Stomach (tissue), 9 donors: ENCODE results near the gene SLC13A3. TPM values are rescaled to one million over a fixed set of nuclear protein-coding genes. Genes with fewer than 3 reads are reported as not detected.

Source experiments
- DNase-seq, 2 donors: peaks; one replicate each; pipeline versions ENCODE4 v3.0.0 to v3.0.0-alpha.2; 2013 to 2019
- H3K27ac ChIP-seq, 5 donors: fragments of 200-600 bp in 4 of 5; sonication (generic) in 4 of 5; one replicate each; pipeline ENCODE4 v1.5.1; 2013 to 2019; ENCODE audit warnings: mild to moderate bottlenecking in 1 of 5, moderate library complexity in 1 of 5
- H3K27me3 ChIP-seq, 3 donors: fragments of 200-600 bp; sonication (generic); one replicate each; pipeline ENCODE4 v1.5.1; 2017 to 2019; ENCODE audit warnings: mixed run types in 1 of 3
- H3K36me3 ChIP-seq, 4 donors: fragments of 200-600 bp; sonication (generic); 1 replicate in 3 of 4; 2 replicates in 1 of 4; pipeline ENCODE4 v1.5.1; 2016 to 2019
- H3K4me1 ChIP-seq, 4 donors: fragments of 200-600 bp; sonication (generic); one replicate each; pipeline ENCODE4 v1.5.1; 2016 to 2019
- H3K4me3 ChIP-seq, 4 donors: fragments of 200-600 bp; sonication (generic) in 3 of 4; one replicate each; pipeline ENCODE4 v1.5.1; 2016 to 2019; ENCODE audit warnings: mild to moderate bottlenecking in 1 of 4
- H3K9me3 ChIP-seq, 4 donors: fragments of 200-600 bp; sonication (generic); one replicate each; pipeline ENCODE4 v1.5.1; 2016 to 2019
- CTCF ChIP-seq, 7 experiments: fragments of 450-650 bp in 4 of 7; fragments of 200-600 bp in 3 of 7; sonication (generic) in 3 of 7; IDR thresholded peaks; one replicate each; pipeline ENCODE4 v1.5.1; 2016 to 2019; ENCODE audit warnings: antibody characterized with exemption in 7 of 7, control low read depth in 2 of 7, mild to moderate bottlenecking in 1 of 7
- EP300 ChIP-seq: sonication (generic); formaldehyde crosslinking; IDR thresholded peaks from one replicate; pipeline ENCODE4 v1.6.1; 2017; ENCODE audit warnings: antibody characterized with exemption
- POLR2A ChIP-seq, 4 donors: fragments of 450-650 bp; IDR thresholded peaks; one replicate each; pipeline ENCODE4 v1.6.1; 2016; ENCODE audit warnings: antibody characterized with exemption in 4 of 4, control low read depth in 2 of 4, mild to moderate bottlenecking in 1 of 4, moderate library complexity in 1 of 4
- POLR2AphosphoS5 ChIP-seq, 3 donors: sonication (generic); formaldehyde crosslinking; IDR thresholded peaks; one replicate each; pipeline ENCODE4 v1.6.1; 2016; ENCODE audit warnings: antibody characterized with exemption in 3 of 3
- WGBS, 5 donors: extraction: QIAGEN DNeasy Blood & Tissue Kit in 3 of 5; methylation state at CpG; one replicate each; pipeline versions ENCODE4 v1.1.5 to v1.1.7; 2013 to 2018; 5-methylcytosine and 5-hydroxymethylcytosine counted together
- intact Hi-C: fragments of 100-400 bp; cut with DNase I; formaldehyde crosslinking; loops from one replicate; pipeline ENCODE4 v1.15.1; 2023; ENCODE audit warnings: low total_unique reads
- polyA plus RNA-seq, 3 donors: library from polyadenylated mRNA; stranded (reverse); fragments of 200-250 nt; gene quantifications; one replicate each; pipeline ENCODE4 v1.2.3, GENCODE V29; 2013
- total RNA-seq, 5 donors: library from RNA; depleted of rRNA; stranded (reverse); fragments of >200 nt; gene quantifications; one replicate each; pipeline versions ENCODE4 v1.1.0 to v1.2.3, GENCODE V29; 2014 to 2016
- donor health status: healthy with polysubstance abuse.
- donor health status: Bipolar disorder and iron deficiency.
- donor health status: healthy.

Gene SLC13A3
- total and polyA plus RNA-seq, 8 donors: 0.61 to 6.6 (median 1.4) TPM; not detected in 2

- Histone ChIP-seq H3K9me3 (no peaks in the 10 kb centered on the region), H3K4me1 (peaks cover 4 to 17% (median 11%) of the 10 kb centered on the region in 4 donors), H3K4me3 (no peak overlapping the region), H3K36me3 (no peaks in the 10 kb centered on the region), H3K27ac (no peak overlapping the region), H3K27me3 (no peaks in the 10 kb centered on the region)
- TF ChIP-seq CTCF (IDR thresholded peaks at IDR 0.05) (no peak), POLR2A (IDR thresholded peaks at IDR 0.05) (no peak), EP300 (no peak), POLR2AphosphoS5 (IDR thresholded peaks at IDR 0.05) (no peak)
- WGBS, 5 donors: 55 to 69% (median 66%) methylated on average over 8 of the region's 8 CpGs
- intact Hi-C loops: no loop called here
- DNase-seq: no peak
These were observed 93.9 kb downstream of the SLC13A3 start for GRCh38 chr20:46557231-46557956.

- WGBS, 5 donors: 75 to 86% (median 76%) methylated on average over 4 of the region's 4 CpGs
- TF ChIP-seq POLR2A (IDR thresholded peaks at IDR 0.05) (no peak), CTCF (IDR thresholded peaks at IDR 0.05) (no peak), POLR2AphosphoS5 (IDR thresholded peaks at IDR 0.05) (no peak), EP300 (no peak)
- no peak overlapping the region for H3K4me3 ChIP-seq
- H3K27me3 ChIP-seq: peaks cover 0 to 3% (median 0%) of the 10 kb centered on the region in 3 donors
- no peak overlapping the region for H3K27ac ChIP-seq
- H3K9me3 ChIP-seq: no peaks in the 10 kb centered on the region
- H3K4me1 ChIP-seq: peaks cover 0 to 15% (median 6%) of the 10 kb centered on the region in 4 donors
- intact Hi-C loops: no loop called here
- DNase-seq: no peak
- H3K36me3 ChIP-seq: no peaks in the 10 kb centered on the region
These were observed 95.8 kb downstream of the SLC13A3 start for GRCh38 chr20:46555370-46555956.

- Histone ChIP-seq H3K27ac (no peak overlapping the region), H3K4me1 (peaks cover 0 to 15% (median 6%) of the 10 kb centered on the region in 4 donors), H3K9me3 (no peaks in the 10 kb centered on the region), H3K4me3 (no peak overlapping the region), H3K36me3 (no peaks in the 10 kb centered on the region), H3K27me3 (peaks cover 0 to 6% (median 0%) of the 10 kb centered on the region in 3 donors)
- intact Hi-C loops: no loop called here
- WGBS, 5 donors: 40 to 65% (median 60%) methylated on average over 3 of the region's 3 CpGs
- DNase-seq: no peak
- TF ChIP-seq POLR2A (IDR thresholded peaks at IDR 0.05): no peak
- TF ChIP-seq POLR2AphosphoS5 (IDR thresholded peaks at IDR 0.05): no peak
- TF ChIP-seq CTCF (IDR thresholded peaks at IDR 0.05): no peak
- no peak for TF ChIP-seq EP300
These were observed 96.4 kb downstream of the SLC13A3 start for GRCh38 chr20:46554828-46555227.

- H3K27me3 ChIP-seq: peaks cover 0 to 11% (median 0%) of the 10 kb centered on the region in 3 donors
- intact Hi-C loops: no loop called here
- H3K4me3 ChIP-seq: no peak overlapping the region
- H3K36me3 ChIP-seq: no peaks in the 10 kb centered on the region
- 84 to 93% (median 92%) methylated on average over 3 of the region's 3 CpGs for WGBS, 5 donors
- no peak overlapping the region for H3K27ac ChIP-seq
- TF ChIP-seq CTCF (IDR thresholded peaks at IDR 0.05) (no peak), EP300 (no peak)
- no peaks in the 10 kb centered on the region for H3K9me3 ChIP-seq
- peaks cover 0 to 15% (median 6%) of the 10 kb centered on the region in 4 donors for H3K4me1 ChIP-seq
- DNase-seq: no peak
These were observed 97.3 kb downstream of the SLC13A3 start for GRCh38 chr20:46553926-46554325.
